Measurements from ENCODE around the gene NFILZ.

The NFILZ gene

DNA sequence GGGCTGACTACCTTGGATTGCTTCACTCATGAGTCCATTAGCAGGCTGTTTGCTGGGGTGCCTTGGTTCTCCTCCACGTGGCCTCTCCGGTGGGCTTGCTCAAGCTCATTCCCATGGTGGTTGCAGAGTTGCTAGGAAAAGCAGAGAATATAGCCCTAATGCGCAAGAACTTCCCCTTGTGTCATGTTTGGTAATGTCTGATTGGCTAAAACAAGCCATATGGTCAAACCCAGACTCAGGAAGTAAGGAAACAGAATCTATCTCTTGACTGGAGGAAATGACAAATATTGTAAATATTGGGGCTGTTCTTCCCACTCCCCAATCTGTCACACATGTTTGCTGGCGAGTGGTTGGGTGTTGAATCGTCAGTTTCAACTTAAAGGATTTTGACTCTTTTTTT lies 12.1 kb downstream of the NFILZ start:
- no peak for DNase-seq

DNA sequence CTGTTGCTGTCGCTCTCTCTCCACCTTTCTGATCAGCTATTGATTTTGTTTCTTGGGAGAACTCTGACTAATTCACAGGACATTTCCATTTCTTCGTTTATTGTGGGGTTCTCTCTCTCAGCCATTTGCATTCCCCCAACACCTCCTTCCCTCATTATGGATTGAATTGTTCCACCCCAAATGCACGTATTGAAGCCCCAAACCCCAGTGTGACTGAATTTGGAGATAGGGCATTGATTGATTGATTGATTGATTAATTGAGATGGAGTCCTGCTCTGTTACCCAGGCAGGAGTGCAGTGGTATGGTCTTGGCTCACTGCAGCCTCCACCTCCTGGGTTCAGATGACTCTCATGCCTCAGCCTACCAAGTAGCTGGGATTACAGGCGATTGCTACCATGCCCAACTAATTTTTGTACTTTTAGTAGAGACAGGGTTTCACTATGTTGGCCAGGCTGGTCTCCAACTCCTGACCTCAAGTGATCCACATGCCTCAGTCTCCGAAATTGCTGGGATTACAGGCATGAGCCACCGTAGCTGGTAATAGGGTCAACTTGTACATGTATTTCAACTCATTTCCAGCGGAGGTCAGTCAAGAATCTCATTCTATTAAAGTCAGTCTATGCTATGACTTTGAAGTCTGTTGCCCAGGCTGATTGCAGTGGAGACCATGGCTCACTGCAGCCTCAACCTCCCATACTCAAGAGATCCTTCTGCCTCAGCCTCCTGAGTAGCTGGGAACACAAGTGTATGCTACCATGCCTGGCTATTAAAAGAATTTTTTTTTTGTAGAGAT lies 13.6 kb downstream of the NFILZ start:
- DNase-seq = no peak

DNA sequence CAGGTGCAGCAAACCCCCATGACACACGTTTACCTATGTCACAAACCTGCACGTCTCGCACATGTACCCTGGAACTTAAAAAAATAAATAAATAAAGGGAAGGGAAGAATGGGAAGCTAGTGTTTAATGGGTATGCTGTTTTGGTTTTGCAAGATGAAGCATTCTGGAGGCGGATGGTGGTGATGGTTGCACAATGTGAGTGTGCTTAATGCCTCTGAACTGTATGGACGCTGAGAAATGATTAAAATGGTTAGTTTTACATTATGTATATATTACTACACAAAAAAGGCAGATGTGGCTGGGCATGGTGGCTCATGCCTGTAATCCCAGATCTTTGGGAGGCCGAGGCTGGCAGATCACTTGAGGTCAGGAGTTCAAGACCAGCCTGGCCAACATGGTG lies 17.8 kb downstream of the NFILZ start:
- no peak for DNase-seq

DNA sequence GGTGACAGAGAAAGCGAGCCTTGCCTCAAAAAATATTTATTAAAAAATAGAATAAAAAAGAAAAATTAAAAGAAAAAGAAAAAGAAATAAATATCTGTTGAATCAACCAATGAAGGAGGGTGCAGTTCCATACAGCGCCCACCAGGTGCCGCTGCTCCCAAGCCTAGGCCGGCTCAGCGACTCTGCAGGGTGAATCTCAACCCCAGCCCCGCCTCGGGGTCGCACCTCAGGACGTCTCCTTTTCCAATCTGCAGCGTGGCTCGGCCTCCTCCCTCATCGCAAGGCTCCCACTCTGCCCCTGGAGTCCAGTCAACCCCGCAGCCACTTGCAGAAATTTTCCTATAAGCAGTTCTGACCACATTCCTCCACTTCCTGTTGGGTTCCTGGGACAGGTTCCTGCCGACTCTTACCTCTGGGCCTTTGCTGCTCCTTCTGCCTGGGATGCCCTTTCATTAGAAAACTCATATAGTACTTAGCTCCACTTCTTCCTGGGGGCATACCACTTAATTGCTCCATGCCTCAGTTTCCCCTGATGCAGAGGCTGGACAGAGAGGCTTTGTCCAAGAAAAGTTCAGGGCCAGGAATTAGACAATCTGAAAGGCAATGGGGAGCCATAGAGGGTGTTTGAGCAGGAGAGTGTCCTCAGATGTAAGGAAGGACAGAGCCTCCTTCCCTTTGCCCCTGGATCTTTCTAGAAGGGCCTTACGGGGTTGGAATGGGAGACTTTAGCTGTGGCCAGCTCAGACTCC lies 24.3 kb downstream of the NFILZ start:
- DNase-seq = peak; percentile 53

DNA sequence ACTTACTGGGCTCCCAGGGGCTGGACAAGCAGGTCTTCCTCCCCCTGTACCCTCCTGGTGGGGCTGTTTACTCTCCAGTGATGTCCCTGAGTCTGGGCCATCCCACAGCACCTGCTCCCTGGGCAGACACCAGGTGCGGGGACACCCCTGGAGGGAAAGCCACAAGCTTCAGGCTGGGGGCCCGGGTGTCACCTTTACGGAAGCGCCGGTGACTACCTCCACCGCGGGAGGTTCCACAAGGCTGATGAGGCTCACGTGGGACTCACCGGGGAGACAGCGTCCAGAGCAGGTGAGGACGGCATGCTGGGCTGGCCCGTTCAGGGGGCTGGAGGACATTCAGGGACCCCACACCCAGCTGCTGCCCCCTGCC lies 24.9 kb downstream of the NFILZ start:
- DNase-seq = no peak

DNA sequence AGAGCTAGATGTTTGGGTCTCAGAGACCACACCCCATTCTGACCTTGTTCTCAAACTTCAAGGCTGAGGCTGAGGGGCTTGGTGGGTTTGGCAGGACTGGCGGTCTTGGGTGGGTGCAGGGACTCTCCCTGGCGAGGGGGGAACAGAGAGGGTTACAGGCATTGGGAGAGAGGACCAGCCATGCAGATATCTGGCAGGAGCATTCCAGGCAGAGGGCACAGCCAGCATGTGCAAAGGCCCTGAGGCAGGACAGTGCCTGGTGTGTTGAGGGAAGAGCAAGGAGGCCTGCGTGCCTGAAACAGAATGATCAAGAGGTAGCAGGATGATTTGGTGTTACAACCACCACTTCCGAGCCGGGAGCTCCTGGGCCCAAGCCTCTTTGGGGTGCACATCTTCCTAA lies 27.4 kb downstream of the NFILZ start:
- DNase-seq = no peak

DNA sequence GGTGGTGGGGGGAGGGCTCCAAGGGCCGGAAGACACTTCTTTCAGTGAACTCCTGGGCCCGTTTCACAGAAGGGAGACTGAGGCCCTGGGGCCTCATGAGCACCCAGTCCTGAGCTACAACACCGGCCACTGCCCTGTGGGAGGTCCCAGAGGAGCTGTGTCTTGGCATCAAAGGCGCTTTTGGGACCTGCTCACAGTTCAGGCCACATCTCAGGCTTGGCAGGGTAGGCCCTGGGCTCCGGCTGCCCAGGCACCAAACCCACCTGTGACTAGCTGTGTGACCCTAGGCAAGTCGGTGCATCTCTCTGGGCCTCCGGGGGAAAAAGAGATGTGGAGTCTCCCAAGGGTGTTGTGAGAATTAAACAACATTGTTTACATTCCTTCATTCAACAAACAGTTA lies 29.5 kb downstream of the NFILZ start:
- DNase-seq = no peak

DNA sequence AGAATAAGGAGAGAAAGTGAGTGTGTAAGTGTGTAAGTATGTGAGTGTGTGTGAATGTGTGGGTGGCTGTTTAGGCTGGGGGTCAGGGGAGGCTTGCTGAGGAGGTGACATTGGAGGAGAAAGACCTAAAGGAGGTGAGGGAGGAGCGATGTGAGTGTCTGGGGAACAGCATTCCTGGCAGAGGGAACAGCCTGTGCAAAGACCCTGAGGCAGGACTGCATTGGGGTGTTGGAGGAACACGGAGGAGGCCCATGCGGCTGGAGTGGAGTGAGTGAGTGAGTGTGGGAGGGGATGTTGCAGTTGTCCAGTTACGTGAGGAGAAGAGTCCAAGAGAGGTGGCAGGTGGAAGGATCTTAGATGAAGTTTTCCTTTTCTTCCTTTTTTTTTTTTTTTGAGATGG lies 31.8 kb downstream of the NFILZ start:
- no peak for DNase-seq

DNA sequence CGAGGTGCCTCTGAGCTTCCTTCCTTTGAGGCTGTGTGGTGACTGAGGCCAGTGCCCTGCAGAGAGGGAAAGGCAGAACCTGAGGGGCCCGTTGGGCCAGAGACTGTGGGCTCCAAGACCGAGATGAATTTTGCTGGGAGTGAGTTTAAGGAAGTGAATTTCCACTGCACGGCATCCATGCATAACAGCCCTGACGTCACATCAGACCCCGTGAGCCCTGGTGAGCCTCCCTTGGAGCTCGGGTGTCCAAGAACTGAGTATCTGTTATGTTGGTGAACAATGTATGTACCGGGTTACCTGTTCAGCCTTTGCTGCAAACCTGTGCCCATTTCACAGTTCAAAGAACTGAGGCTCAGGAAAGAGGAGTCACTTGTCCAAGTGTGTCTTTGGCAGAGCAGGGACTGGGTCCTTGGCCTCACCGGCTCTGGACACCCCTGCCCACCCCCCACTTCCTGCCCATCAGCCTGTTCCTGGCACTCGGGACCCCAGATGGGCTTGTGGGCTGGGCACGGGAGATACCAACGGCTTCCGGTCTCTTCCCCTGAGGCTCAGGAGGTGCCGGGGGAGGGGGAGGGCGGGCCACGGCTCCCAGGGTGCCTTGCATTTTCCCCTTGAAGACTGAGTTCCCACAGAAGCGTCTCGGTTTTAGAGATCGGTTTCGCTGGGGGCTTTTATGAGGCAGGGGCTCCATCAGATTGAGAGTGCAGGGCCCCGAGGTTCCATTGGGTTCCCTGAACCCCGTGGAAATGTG lies 33.7 kb downstream of the NFILZ start:
- DNase-seq = no peak

DNA sequence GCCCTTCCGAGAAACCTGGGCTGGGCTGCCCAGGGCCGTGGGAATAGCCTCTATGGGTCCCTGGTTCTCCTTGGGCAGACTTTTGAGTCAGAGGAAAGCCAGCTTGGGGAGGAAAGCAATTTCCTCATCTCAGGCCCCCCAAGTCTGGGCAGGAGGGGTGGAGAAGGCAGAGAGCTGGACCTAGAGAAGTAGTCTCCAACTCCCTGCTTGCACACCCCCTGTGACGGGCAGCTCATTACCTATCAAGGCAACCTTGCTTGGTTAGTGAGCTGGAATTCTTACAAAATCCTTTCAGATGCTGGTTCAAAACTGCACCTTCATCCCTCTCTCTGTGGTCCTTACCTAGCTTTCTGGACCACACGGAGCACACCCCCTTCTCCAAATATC lies 34.2 kb downstream of the NFILZ start:
- no peak for DNase-seq

DNA sequence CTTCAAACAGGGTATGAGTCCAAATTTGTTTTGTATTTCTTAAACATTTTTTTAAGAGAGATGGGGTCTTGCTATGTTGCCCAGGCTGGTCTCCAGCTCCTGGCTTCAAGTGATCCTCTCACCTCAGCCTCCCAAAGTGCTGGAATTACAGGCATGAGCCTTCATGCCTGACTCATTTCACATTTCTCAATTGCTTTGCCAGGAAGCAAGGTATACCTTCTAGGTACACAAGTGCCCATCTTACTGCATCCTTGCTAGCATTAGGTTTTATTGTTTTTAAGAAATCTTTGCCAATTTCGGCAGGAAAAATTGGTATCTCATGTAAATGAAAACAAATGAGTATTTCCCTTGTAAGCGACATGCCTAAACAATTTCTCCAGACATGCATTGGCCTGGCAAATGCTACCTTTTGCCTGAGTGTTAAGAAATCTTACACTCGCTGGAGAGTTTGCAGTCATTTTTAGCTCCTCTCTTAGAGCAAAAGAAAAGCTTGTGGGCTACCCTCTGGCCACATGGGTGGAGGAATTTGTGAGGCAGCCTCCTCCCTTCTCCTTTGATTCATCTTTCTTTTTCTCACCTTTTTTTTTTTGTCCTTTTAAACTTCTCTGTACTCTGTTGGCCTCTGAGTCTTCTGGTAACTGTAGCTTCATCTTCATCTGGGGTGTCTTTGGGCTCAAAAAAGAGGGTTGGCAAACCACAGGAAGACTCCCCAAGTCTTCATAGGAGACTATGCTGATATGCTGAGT lies 35.2 kb downstream of the NFILZ start:
- no peak for DNase-seq

DNA sequence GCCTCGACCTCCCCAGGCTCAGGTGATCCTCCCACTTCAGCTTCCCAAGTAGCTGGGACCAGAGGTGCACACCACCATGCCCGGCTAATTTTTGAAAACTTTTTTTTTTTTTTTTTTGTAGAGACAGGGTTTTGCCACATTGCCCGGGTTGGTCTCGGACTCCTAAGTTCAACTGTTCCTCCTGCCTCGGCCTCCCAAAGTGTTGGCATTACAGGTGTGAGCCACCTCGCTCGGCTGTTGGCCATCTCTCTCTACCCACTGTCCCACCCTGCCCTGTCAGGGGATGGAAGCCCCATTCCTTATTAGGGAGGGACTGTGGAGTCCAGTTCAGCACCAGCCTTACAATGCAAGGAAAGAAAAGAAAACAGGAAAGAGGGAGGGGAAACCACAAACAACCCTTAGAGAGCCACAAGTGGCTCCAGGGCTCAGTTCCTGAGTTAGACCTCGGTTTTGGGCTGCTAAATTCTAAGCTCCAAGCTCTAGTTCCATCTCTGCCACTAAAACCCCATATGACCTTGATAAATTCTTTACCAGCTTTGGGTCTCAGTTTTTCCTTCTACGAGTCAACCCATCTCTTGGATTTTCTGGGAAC lies 36.5 kb downstream of the NFILZ start:
- DNase-seq = no peak

DNA sequence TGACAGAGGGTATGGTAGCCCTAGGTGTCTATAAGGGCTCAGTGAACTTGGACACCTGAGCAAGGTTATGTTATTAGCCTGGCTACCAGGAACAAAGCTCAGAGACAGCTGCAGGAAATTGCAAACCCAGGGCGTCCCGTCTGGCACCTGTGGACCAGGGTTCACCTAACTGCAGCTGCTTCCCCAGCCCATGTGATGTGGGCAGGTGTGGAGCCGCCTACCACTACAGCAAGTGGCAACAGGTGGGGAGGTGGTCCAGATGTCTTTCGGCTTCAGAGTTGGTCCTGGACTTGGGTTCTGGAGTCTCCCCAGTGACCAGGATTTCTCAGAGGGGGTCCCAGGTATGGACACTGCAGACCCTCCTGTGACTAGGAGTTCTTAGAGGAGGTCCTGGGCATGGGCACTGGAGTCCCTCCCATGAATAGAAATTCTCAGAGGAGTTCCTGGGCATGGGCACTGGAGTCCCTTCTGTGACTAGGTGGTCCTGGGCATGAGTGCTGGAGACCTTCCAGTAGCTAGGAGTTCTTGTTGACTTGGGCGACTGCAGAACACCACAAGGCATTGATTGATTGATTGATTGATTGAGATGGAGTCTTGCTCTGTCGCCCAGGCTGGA lies 43.0 kb downstream of the NFILZ start:
- no peak for DNase-seq

DNA sequence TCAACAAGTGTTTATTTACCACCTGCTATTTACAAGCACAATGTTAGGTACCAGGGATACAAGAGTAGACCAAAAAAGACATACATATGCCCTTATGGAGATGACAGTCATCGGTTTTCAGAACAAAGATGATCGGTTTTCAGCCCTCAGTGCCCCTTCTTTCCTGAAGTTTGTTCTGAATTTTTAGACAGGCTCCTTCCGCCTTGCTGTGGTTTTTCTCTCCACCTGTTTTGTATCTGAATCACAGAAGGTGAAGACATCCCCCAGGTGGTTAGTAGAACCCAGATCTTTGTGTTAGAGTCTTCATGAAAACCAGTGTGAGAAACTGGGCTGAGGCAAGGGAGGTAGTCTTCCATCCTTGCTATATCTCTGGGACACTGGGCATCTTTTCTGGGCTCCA lies 44.6 kb downstream of the NFILZ start:
- DNase-seq = no peak

DNA sequence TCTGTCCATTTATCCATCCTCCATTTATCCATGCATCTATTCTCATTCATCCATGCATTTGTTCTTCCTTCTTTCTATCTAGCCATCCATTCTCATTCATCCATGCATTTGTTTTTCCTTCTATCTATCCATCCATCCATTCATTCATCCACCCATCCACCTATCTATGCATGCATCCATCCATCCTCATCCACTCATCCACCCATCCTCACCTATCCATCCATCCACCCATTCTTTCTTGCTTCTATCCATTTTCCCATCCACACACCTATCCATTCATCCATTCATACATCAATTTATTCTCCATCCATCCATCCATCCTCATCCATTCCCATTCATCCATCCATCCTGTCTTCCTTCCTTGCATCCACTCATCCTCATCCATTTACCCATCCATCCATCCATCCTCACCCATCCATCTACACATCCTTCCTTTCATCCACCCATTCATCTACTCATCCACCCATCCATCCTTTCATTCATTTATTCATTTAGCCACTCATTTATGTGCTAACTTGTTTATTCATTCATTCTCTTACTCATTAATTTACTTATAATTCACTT lies 47.9 kb downstream of the NFILZ start:
- no peak for DNase-seq

Data from NCI-H82 (cell line).